IMR-90 (cell line): ENCODE results near the gene DNAJC30. TPM values are rescaled to one million over a fixed set of nuclear protein-coding genes. Genes with fewer than 3 reads are reported as not detected.
"Not testable (repeated sequence)": the region's sequence is repeated elsewhere in the genome, so short reads cannot be mapped to it uniquely, and the experiment has no call there.

Experiments
- ATAC-seq: fragments of 200-7000 bp; cut with Tn5 transposase; 2 replicates; pipeline ENCODE4 v1.9.1; 2020; ENCODE audit warnings: low read depth, mild to moderate bottlenecking, moderate library complexity
- BruUV-seq: library from RNA; stranded (reverse); fragments of 400-500 nt; replicated peaks from 2 replicates; lab custom pipeline; 2021; lab: Mats Ljungman, UMichigan
- CTCF ChIA-PET: fragments of 300-600 bp; formaldehyde crosslinking; extraction: SDS; loops from one replicate; lab custom pipeline; 2021; ENCODE audit warnings: antibody characterized with exemption; lab: Yijun Ruan, JAX
- POLR2A ChIA-PET: fragments of 300-600 bp; sonication (Branson Sonifier 250); formaldehyde crosslinking; loops from one replicate; lab custom pipeline; 2022; ENCODE audit warnings: antibody characterized with exemption; ENCODE audit not compliant: unreplicated experiment; lab: Charles Lee
- DNase-seq: peaks from one replicate; pipeline ENCODE4 v3.0.0; 2013
- H2AFZ ChIP-seq: replicated peaks from 2 replicates; pipeline ENCODE3; 2013; ENCODE audit warnings: low read length, mild to moderate bottlenecking; ENCODE audit not compliant: poor library complexity
- H2AK5ac ChIP-seq: 2 replicates; pipeline ENCODE4 v1.6.1; 2013; ENCODE audit warnings: low read depth, low read length, inconsistent platforms
- H2AK9ac ChIP-seq: replicated peaks from 2 replicates; pipeline ENCODE3; 2013; ENCODE audit warnings: mild to moderate bottlenecking, low read depth, low read length, moderate library complexity; ENCODE audit not compliant: poor library complexity
- H2BK120ac ChIP-seq: 2 replicates; pipeline ENCODE4 v1.6.1; 2013; ENCODE audit warnings: low read depth, low read length, inconsistent platforms
- H2BK15ac ChIP-seq: 3 replicates; pipeline ENCODE4 v1.6.1; 2013; ENCODE audit warnings: low read depth, low read length, inconsistent platforms
- H2BK20ac ChIP-seq: 2 replicates; pipeline ENCODE4 v1.6.1; 2013; ENCODE audit warnings: low read depth, mild to moderate bottlenecking, inconsistent platforms, low read length, moderate library complexity
- H2BK5ac ChIP-seq: 2 replicates; pipeline ENCODE4 v1.6.1; 2013; ENCODE audit warnings: mild to moderate bottlenecking, low read depth, low read length, inconsistent platforms; ENCODE audit not compliant: poor library complexity, severe bottlenecking
- H3K14ac ChIP-seq: replicated peaks from 2 replicates; pipeline ENCODE4 v1.6.1; 2013; ENCODE audit warnings: low read depth, low read length, inconsistent platforms
- H3K18ac ChIP-seq: 2 replicates; pipeline ENCODE4 v1.6.1; 2013; ENCODE audit warnings: low read depth, low read length, control low read depth
- H3K23ac ChIP-seq: 2 replicates; pipeline ENCODE4 v1.6.1; 2013; ENCODE audit warnings: low read depth, low read length, inconsistent platforms
- H3K27ac ChIP-seq: 2 replicates; pipeline ENCODE4 v1.5.1; 2013; ENCODE audit warnings: mild to moderate bottlenecking, control low read depth, low read length; ENCODE audit not compliant: insufficient read depth
- H3K27me3 ChIP-seq: 2 replicates; pipeline ENCODE4 v1.6.1; 2013; ENCODE audit warnings: low read length; ENCODE audit not compliant: control insufficient read depth, insufficient read depth
- H3K36me3 ChIP-seq: 2 replicates; pipeline ENCODE4 v1.6.1; 2013; ENCODE audit warnings: low read length, mixed read lengths; ENCODE audit not compliant: control insufficient read depth, insufficient read depth
- H3K4ac ChIP-seq: 2 replicates; pipeline ENCODE4 v1.6.1; 2013; ENCODE audit warnings: low read depth, low read length, inconsistent platforms
- H3K4me1 ChIP-seq: 2 replicates; pipeline ENCODE4 v1.6.1; 2013; ENCODE audit warnings: low read length, mixed read lengths; ENCODE audit not compliant: control insufficient read depth, insufficient read depth
- H3K4me2 ChIP-seq: 2 replicates; pipeline ENCODE4 v1.6.1; 2013; ENCODE audit warnings: low read depth, mild to moderate bottlenecking, control low read depth, low read length, moderate library complexity
- H3K4me3 ChIP-seq: 2 replicates; pipeline ENCODE4 v1.5.1; 2013; ENCODE audit warnings: low read depth, mild to moderate bottlenecking, control low read depth, low read length, moderate library complexity; ENCODE audit not compliant: insufficient read depth
- H3K56ac ChIP-seq: 2 replicates; pipeline ENCODE4 v1.6.1; 2013; ENCODE audit warnings: low read length, inconsistent platforms; ENCODE audit not compliant: insufficient read depth; ENCODE audit errors: extremely low read depth
- H3K79me1 ChIP-seq, 2 experiments: 2 replicates each; pipeline ENCODE4 v1.6.1; 2013; ENCODE audit warnings: low read length in 2 of 2, inconsistent platforms in 1 of 2, low read depth in 1 of 2
- H3K9ac ChIP-seq: 2 replicates; pipeline ENCODE4 v1.6.1; 2013; ENCODE audit warnings: low read depth, low read length, control low read depth
- H3K9me1 ChIP-seq: 2 replicates; pipeline ENCODE4 v1.6.1; 2013; ENCODE audit warnings: low read length, inconsistent platforms; ENCODE audit not compliant: insufficient read depth
- H3K9me3 ChIP-seq: 2 replicates; pipeline ENCODE4 v1.6.1; 2013; ENCODE audit warnings: low read length; ENCODE audit not compliant: control insufficient read depth, insufficient read depth
- H4K20me1 ChIP-seq: 2 replicates; pipeline ENCODE4 v1.6.1; 2013; ENCODE audit warnings: low read length, inconsistent platforms; ENCODE audit not compliant: insufficient read depth
- H4K5ac ChIP-seq: 2 replicates; pipeline ENCODE4 v1.6.1; 2013; ENCODE audit warnings: mild to moderate bottlenecking, low read depth, low read length, control low read depth
- H4K8ac ChIP-seq, 2 experiments: 2 replicates each; pipeline ENCODE4 v1.6.1; 2013; ENCODE audit warnings: low read depth in 2 of 2, low read length in 2 of 2, control low read depth in 1 of 2, inconsistent platforms in 1 of 2
- H4K91ac ChIP-seq: 2 replicates; pipeline ENCODE4 v1.6.1; 2013; ENCODE audit warnings: low read depth, low read length, inconsistent platforms; ENCODE audit not compliant: insufficient read depth
- CHD1 ChIP-seq: IDR thresholded peaks from 2 replicates; pipeline ENCODE4 v1.6.1; 2012; ENCODE audit warnings: low read depth, low read length, improper control_type of control experiment
- FOS ChIP-seq: fragments of 150-350 bp; IDR thresholded peaks from 2 replicates; pipeline ENCODE4 v1.6.1; 2016; ENCODE audit warnings: low read depth, low read length
- SMC3 ChIP-seq: fragments of 150-350 bp; IDR thresholded peaks from 2 replicates; pipeline ENCODE4 v1.6.1; 2016; ENCODE audit warnings: low read depth, mild to moderate bottlenecking, antibody characterized with exemption, low read length, moderate library complexity
- WGBS, 2 experiments: methylation state at CpG; one replicate each; pipeline versions ENCODE4 v1.1.5 to v1.1.7; 2013; ENCODE audit warnings: missing lambda C conversion rate in 2 of 2; ENCODE audit not compliant: insufficient read length in 1 of 2; ENCODE audit errors: extremely low coverage in 2 of 2; 5-methylcytosine and 5-hydroxymethylcytosine counted together
- dilution Hi-C: fragments of 300-500 bp; cut with HindIII; formaldehyde crosslinking; loops from one replicate; pipeline ENCODE4 v1.14.3; 2018; ENCODE audit warnings: low sequenced_read_pairs; ENCODE audit not compliant: unreplicated experiment
- in situ Hi-C: fragments of 300-500 bp; cut with MboI; formaldehyde crosslinking; loops from 3 replicates; pipeline ENCODE4 v1.14.3; 2019; ENCODE audit warnings: low sequenced_read_pairs, inconsistent platforms, mixed read lengths
- intact Hi-C: fragments of 100-400 bp; cut with micrococcal nuclease; formaldehyde crosslinking; loops from 2 replicates; pipeline ENCODE4 v1.10.0; 2022
- polyA plus RNA-seq, 3 experiments: library from polyadenylated mRNA; depleted of rRNA; stranded (reverse); fragments of >200 nt; gene quantifications; 2 replicates each; pipeline ENCODE4 v1.2.3, GENCODE V29; 2012; ENCODE audit warnings: low replicate concordance in 1 of 3
- total RNA-seq: library from RNA; depleted of rRNA; stranded (reverse); fragments of >200 nt; gene quantifications from 2 replicates; pipeline ENCODE4 v1.2.3, GENCODE V29; 2012

DNAJC30 gene
- total and polyA plus RNA-seq, 2 of the 4 experiments (the other 2 are of a cell fraction): 1.6 to 9.0 TPM

- DNase-seq (no peak), ATAC-seq (no peak)
- Histone ChIP-seq H3K9me3 (no peaks in the 10 kb centered on the region), H4K91ac (no peak overlapping the region), H3K4ac (no peak overlapping the region), H2AFZ (no peak overlapping the region), H4K20me1 (peaks cover 22% of the 10 kb centered on the region), H2BK20ac (no peak overlapping the region), H3K4me2 (no peak overlapping the region), H4K8ac (no peak overlapping the region), H3K18ac (no peak overlapping the region), H3K4me1 (peaks cover 19% of the 10 kb centered on the region), H3K23ac (no peak overlapping the region), H2BK5ac (no peak overlapping the region), H2AK5ac (no peak overlapping the region), H3K9me1 (peaks cover 8% of the 10 kb centered on the region), H3K36me3 (no peaks in the 10 kb centered on the region; the same call in 1 of the 2 replicates), H4K5ac (no peak overlapping the region), H2AK9ac (peak overlapping the region; percentile 76), H3K9ac (no peak overlapping the region), H3K4me3 (no peak overlapping the region), H2BK120ac (no peak overlapping the region), H3K27ac (no peak overlapping the region), H3K79me1 (peaks cover 3 to 23% of the 10 kb centered on the region in 2 experiments), H3K56ac (no peak overlapping the region), H3K27me3 (no peaks in the 10 kb centered on the region), H3K14ac (no peak overlapping the region), H2BK15ac (no peak overlapping the region)
- POLR2A ChIA-PET: no interaction called here
- no peak for TF ChIP-seq FOS
- no peak for TF ChIP-seq CHD1
- no peak for TF ChIP-seq SMC3
- in situ Hi-C loops: no loop called here
- WGBS, 2 experiments: no CpG with 5 or more reads among the region's 3 CpGs
- CTCF ChIA-PET: no interaction called here
- intact Hi-C loops: no loop called here
- no TSS peak for BruUV-seq
- dilution Hi-C loops: no loop called here
These were observed 38.1 kb upstream of the DNAJC30 start for GRCh38 chr7:73721377-73721817.

GRCh38 chr7:73720443-73720842, 37.2 kb upstream of the DNAJC30 start:
- dilution Hi-C loops, H2AFZ ChIP-seq, H3K4ac ChIP-seq, H3K9ac ChIP-seq, H2BK5ac ChIP-seq, H3K9me3 ChIP-seq, DNase-seq, CTCF ChIA-PET, H3K36me3 ChIP-seq, H3K56ac ChIP-seq, H3K18ac ChIP-seq, POLR2A ChIA-PET, H2BK15ac ChIP-seq, H4K91ac ChIP-seq, H2AK5ac ChIP-seq, H2BK20ac ChIP-seq, H4K5ac ChIP-seq, H3K23ac ChIP-seq, in situ Hi-C loops, H4K8ac ChIP-seq, ATAC-seq, H3K14ac ChIP-seq, H2BK120ac ChIP-seq, intact Hi-C loops, H2AK9ac ChIP-seq, H3K27ac ChIP-seq, H3K4me3 ChIP-seq, BruUV-seq, H3K27me3 ChIP-seq, H3K4me2 ChIP-seq: not testable (repeated sequence)
- Histone ChIP-seq H3K4me1 (peaks cover 26% of the 10 kb centered on the region), H4K20me1 (peaks cover 32% of the 10 kb centered on the region), H3K79me1 (peaks cover 8 to 31% of the 10 kb centered on the region in 2 experiments), H3K9me1 (peaks cover 14% of the 10 kb centered on the region)
- no CpG with 5 or more reads among the region's 9 CpGs for WGBS, 2 experiments
